Measurements from ENCODE around the gene ARID1B. TPM values are rescaled to one million over a fixed set of nuclear protein-coding genes. Genes with fewer than 3 reads are reported as not detected.

The ARID1B gene
- total RNA-seq, 1 experiment from 2014 or later = 63.9 TPM

DNA sequence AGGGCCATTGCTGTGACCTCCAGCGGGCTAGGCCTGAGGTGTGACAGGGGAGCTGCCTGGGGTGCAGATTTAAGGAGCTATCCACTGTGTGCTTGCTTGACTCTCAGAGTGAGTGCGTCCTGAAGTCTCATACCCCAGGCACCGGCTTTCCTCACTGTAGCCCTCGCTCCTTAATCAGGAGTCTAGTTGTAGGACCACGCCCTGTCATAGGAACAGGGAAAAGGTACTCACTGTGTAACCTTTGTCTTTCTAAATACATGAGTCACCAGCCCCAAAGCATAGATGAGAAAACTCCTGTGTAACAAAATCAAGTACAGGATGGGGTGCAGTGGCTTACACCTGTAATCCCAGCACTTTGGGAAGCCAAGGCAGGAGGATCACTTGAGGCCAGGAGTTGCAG, 404.5 kb downstream of the ARID1B start:
- intact Hi-C loops (cut with micrococcal nuclease) = loop anchor here (5.0 to 10.0 kb wide), 2 partner anchors 227 to 404 kb away; partner anchors contain the start of gene ARID1B
- POLR2A ChIA-PET = interaction anchor here (0.7 to 0.8 kb wide), 2 partner anchors 1734 to 1854 kb away, joined by 3 read pairs; no protein-coding TSS in a partner anchor
- H3K27ac Mint-ChIP-seq (ENCODE audit: low read depth, unreplicated experiment) = no peak overlapping the region
- peaks cover 14% of the 10 kb centered on the region for H3K4me1 Mint-ChIP-seq (ENCODE audit: insufficient read depth, unreplicated experiment)
- no peaks in the 10 kb centered on the region for H3K27me3 Mint-ChIP-seq (ENCODE audit: insufficient read depth, unreplicated experiment)
- no peak overlapping the region for H3K4me3 Mint-ChIP-seq (ENCODE audit: unreplicated experiment)
- H3K9me3 Mint-ChIP-seq (ENCODE audit: unreplicated experiment) = no peaks in the 10 kb centered on the region
- peak; percentile 73 for DNase-seq (ENCODE audit: unreplicated experiment)
- H3K36me3 Mint-ChIP-seq (ENCODE audit: insufficient read depth, unreplicated experiment) = peaks cover 31% of the 10 kb centered on the region
- TF ChIP-seq, protein P1, sequence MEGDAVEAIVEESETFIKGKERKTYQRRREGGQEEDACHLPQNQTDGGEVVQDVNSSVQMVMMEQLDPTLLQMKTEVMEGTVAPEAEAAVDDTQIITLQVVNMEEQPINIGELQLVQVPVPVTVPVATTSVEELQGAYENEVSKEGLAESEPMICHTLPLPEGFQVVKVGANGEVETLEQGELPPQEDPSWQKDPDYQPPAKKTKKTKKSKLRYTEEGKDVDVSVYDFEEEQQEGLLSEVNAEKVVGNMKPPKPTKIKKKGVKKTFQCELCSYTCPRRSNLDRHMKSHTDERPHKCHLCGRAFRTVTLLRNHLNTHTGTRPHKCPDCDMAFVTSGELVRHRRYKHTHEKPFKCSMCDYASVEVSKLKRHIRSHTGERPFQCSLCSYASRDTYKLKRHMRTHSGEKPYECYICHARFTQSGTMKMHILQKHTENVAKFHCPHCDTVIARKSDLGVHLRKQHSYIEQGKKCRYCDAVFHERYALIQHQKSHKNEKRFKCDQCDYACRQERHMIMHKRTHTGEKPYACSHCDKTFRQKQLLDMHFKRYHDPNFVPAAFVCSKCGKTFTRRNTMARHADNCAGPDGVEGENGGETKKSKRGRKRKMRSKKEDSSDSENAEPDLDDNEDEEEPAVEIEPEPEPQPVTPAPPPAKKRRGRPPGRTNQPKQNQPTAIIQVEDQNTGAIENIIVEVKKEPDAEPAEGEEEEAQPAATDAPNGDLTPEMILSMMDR (IDR thresholded peaks at IDR 0.05; ENCODE audit: unreplicated experiment) = no peak
- no TSS peak for BruUV-seq (replicated peaks)
- CTCF ChIA-PET = interaction anchor here (0.7 to 1.3 kb wide), 2 partner anchors 72 to 136 kb away, joined by 3 read pairs; no protein-coding TSS in a partner anchor

- TF ChIP-seq, protein P1 (IDR thresholded peaks at IDR 0.05; ENCODE audit: unreplicated experiment) = no peak
- Mint-ChIP-seq H3K27ac (ENCODE audit: low read depth, unreplicated experiment) (peak overlapping the region; percentile 27), H3K4me3 (ENCODE audit: unreplicated experiment) (no peak overlapping the region), H3K9me3 (ENCODE audit: unreplicated experiment) (no peaks in the 10 kb centered on the region), H3K36me3 (ENCODE audit: insufficient read depth, unreplicated experiment) (peaks cover 41% of the 10 kb centered on the region), H3K4me1 (ENCODE audit: insufficient read depth, unreplicated experiment) (peaks cover 14% of the 10 kb centered on the region), H3K27me3 (ENCODE audit: insufficient read depth, unreplicated experiment) (no peaks in the 10 kb centered on the region)
- DNase-seq (ENCODE audit: unreplicated experiment) = no peak
- ChIA-PET CTCF (interaction anchor here (0.5 to 2.7 kb wide), 3 partner anchors 136 to 560 kb away, joined by 3 to 10 read pairs (median 3); no protein-coding TSS in a partner anchor), POLR2A (no interaction called here)
- intact Hi-C loops (cut with micrococcal nuclease) = loop anchor here (5.0 to 10.0 kb wide), 2 partner anchors 228 to 405 kb away; partner anchors contain the start of gene ARID1B
- BruUV-seq (replicated peaks) = no TSS peak
Measured at GRCh38 chr6:157182503-157183264, 405.5 kb downstream of the ARID1B start.

GRCh38 chr6:157184202-157185015, 407.2 kb downstream of the ARID1B start:
- TF ChIP-seq, protein P1 (IDR thresholded peaks at IDR 0.05; ENCODE audit: unreplicated experiment) = peak; percentile 94
- ChIA-PET CTCF (interaction anchor here (0.6 to 2.7 kb wide), 17 partner anchors 10 to 1857 kb away, joined by 3 to 10 read pairs (median 4); no protein-coding TSS in a partner anchor), POLR2A (interaction anchor here (0.6 to 1.5 kb wide), 5 partner anchors 10 to 293 kb away, joined by 3 to 6 read pairs (median 4); no protein-coding TSS in a partner anchor)
- H3K27ac Mint-ChIP-seq (ENCODE audit: low read depth, unreplicated experiment) = no peak overlapping the region
- no peak overlapping the region for H3K4me3 Mint-ChIP-seq (ENCODE audit: unreplicated experiment)
- no peaks in the 10 kb centered on the region for H3K27me3 Mint-ChIP-seq (ENCODE audit: insufficient read depth, unreplicated experiment)
- BruUV-seq (replicated peaks) = no TSS peak
- no peaks in the 10 kb centered on the region for H3K9me3 Mint-ChIP-seq (ENCODE audit: unreplicated experiment)
- peaks cover 14% of the 10 kb centered on the region for H3K4me1 Mint-ChIP-seq (ENCODE audit: insufficient read depth, unreplicated experiment)
- intact Hi-C loops (cut with micrococcal nuclease) = loop anchor here (1.0 to 10.0 kb wide), 4 partner anchors 150 to 620 kb away; partner anchors contain the start of gene ARID1B
- H3K36me3 Mint-ChIP-seq (ENCODE audit: insufficient read depth, unreplicated experiment) = peaks cover 46% of the 10 kb centered on the region
- DNase-seq (ENCODE audit: unreplicated experiment) = peak; percentile 57

Data from MCF 10A (cell line).